Common myeloid progenitor, CD34-positive (primary cell): ENCODE results near the gene SF3A1.
"Not testable (repeated sequence)": the region's sequence is repeated elsewhere in the genome, so short reads cannot be mapped to it uniquely, and the experiment has no call there.

Experiments used
- CTCF ChIA-PET: fragments of 350-600 bp; sonication (Branson Sonifier 250); formaldehyde crosslinking; loops from one replicate; lab custom pipeline; 2021; ENCODE audit warnings: antibody characterized with exemption; lab: Charles Lee
- POLR2A ChIA-PET: fragments of 350-600 bp; sonication (Branson Sonifier 250); formaldehyde crosslinking; loops from one replicate; lab custom pipeline; 2021; ENCODE audit warnings: antibody characterized with exemption; lab: Charles Lee
- DNase-seq, 3 donors: peaks; one replicate each; pipeline versions ENCODE4 v3.0.0 to v3.0.0-alpha.2; 2013
- H3K27ac ChIP-seq, 2 experiments: 1 replicate in 1 of 2; 2 replicates in 1 of 2; pipeline ENCODE4 v1.7.0; 2013; ENCODE audit warnings: inconsistent platforms in 2 of 2, low read length in 2 of 2, mild to moderate bottlenecking in 2 of 2, low read depth in 1 of 2, moderate library complexity in 1 of 2; ENCODE audit not compliant: severe bottlenecking in 2 of 2, insufficient read depth in 1 of 2, poor library complexity in 1 of 2
- H3K27me3 ChIP-seq, 5 experiments: replicated peaks in 2 of 5; 1 replicate in 3 of 5; 2 replicates in 2 of 5; pipeline versions ENCODE4 v1.6.1 to v1.7.0; 2013; ENCODE audit warnings: low read length in 4 of 5, mild to moderate bottlenecking in 2 of 5, moderate library complexity in 2 of 5, inconsistent platforms in 1 of 5; ENCODE audit not compliant: insufficient read depth in 5 of 5, control insufficient read depth in 4 of 5
- H3K36me3 ChIP-seq, 4 experiments: 1 replicate in 2 of 4; 2 replicates in 2 of 4; pipeline versions ENCODE4 v1.6.1 to v1.7.0; 2013; ENCODE audit warnings: low read length in 3 of 4, control low read depth in 1 of 4, mild to moderate bottlenecking in 1 of 4; ENCODE audit not compliant: control insufficient read depth in 4 of 4, insufficient read depth in 4 of 4
- H3K4me1 ChIP-seq, 4 experiments: 1 replicate in 3 of 4; 2 replicates in 1 of 4; pipeline versions ENCODE4 v1.6.1 to v1.7.1; 2013; ENCODE audit warnings: low read length in 3 of 4, mild to moderate bottlenecking in 3 of 4, control low read depth in 1 of 4, inconsistent platforms in 1 of 4, moderate library complexity in 1 of 4; ENCODE audit not compliant: control insufficient read depth in 4 of 4, insufficient read depth in 4 of 4; ENCODE audit errors: control extremely low read depth in 1 of 4
- H3K4me3 ChIP-seq, 7 experiments: 1 replicate in 4 of 7; 2 replicates in 3 of 7; pipeline versions ENCODE4 v1.5.1 to v1.7.0; 2013; ENCODE audit warnings: mild to moderate bottlenecking in 7 of 7, low read length in 6 of 7, moderate library complexity in 6 of 7, inconsistent platforms in 2 of 7, low read depth in 2 of 7, control low read depth in 1 of 7; ENCODE audit not compliant: insufficient read depth in 4 of 7, control insufficient read depth in 1 of 7; ENCODE audit errors: extremely low read depth in 1 of 7
- H3K9me3 ChIP-seq, 5 experiments: 1 replicate in 4 of 5; 2 replicates in 1 of 5; pipeline versions ENCODE4 v1.6.1 to v1.7.1; 2013; ENCODE audit warnings: low read length in 4 of 5, mild to moderate bottlenecking in 2 of 5, inconsistent platforms in 1 of 5, low read depth in 1 of 5, moderate library complexity in 1 of 5; ENCODE audit not compliant: control insufficient read depth in 4 of 5, insufficient read depth in 2 of 5; ENCODE audit errors: control extremely low read depth in 1 of 5
- WGBS: methylation state at CpG from one replicate; pipeline ENCODE4 v1.1.5; 2013; ENCODE audit not compliant: insufficient coverage; 5-methylcytosine and 5-hydroxymethylcytosine counted together

The SF3A1 gene

DNA sequence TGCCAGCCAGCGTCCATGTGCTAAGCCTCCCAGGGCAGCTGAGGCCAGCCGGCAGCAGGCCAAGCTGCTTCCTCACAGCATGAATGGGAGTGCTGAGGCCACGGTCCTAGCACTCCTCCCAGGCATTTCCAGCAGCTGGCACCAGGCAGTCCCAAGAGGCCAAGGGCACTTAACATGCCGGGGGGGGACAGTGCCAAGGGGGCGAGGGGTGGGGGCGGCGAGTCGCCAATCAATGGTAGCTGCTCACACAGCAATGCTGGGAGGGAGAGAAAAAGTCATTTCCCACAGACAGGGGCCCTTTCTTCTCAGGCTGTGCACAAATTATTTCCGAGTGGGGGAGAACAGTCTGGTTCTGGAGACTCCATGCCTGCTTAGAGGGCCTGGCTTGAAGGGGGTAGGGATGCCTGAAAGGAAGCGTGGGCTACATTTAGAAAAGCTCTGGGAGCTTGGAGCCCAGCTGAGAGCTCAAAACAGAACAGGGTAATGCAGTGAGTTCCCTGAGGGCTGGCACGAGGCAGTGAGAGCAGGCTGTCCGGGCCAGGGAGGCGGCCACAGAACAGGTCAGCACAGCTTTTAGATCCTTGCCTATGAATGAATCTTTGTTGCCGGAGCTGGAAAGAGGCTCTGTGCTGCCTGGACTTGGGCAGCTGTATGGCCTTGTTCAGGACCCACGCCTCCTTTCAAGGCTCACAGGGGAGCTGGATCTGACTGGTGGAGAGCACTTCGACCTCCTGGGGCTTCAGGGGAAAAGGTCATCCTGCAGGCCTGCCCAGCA lies 15.6 kb downstream of the SF3A1 start:
- Histone ChIP-seq H3K9me3 (no peaks in the 10 kb centered on the region), H3K4me3 (no peak overlapping the region), H3K36me3 (peaks cover 19 to 99% (median 86%) of the 10 kb centered on the region in 4 experiments), H3K4me1 (no peaks in the 10 kb centered on the region), H3K27me3 (no peaks in the 10 kb centered on the region), H3K27ac (no peak overlapping the region)
- DNase-seq: no peak
- WGBS: 94% methylated on average over 8 of the region's 16 CpGs
- CTCF ChIA-PET: interaction anchor here (0.7 to 1.7 kb wide), 4 partner anchors 18 to 78 kb away, joined by 3 to 4 read pairs (median 3); no protein-coding TSS in a partner anchor
- POLR2A ChIA-PET: no interaction called here

- no peak for DNase-seq
These were observed 17.9 kb downstream of the SF3A1 start for GRCh38 chr22:30338802-30339201.

GRCh38 chr22:30338341-30338740 lies 18.4 kb downstream of the SF3A1 start:
- not testable (repeated sequence) for H3K27ac ChIP-seq

More at GRCh38 chr22:30338802-30339201, 17.9 kb downstream of the SF3A1 start:
- CTCF ChIA-PET: interaction anchor here (1.2 to 1.6 kb wide), 3 partner anchors 37 to 51 kb away, joined by 3 to 4 read pairs (median 3); no protein-coding TSS in a partner anchor
- POLR2A ChIA-PET: no interaction called here
- WGBS: over 99% methylated on average over 6 of the region's 7 CpGs
- Histone ChIP-seq H3K9me3 (no peaks in the 10 kb centered on the region), H3K36me3 (peaks cover 18 to 99% (median 89%) of the 10 kb centered on the region in 4 experiments), H3K27me3 (no peaks in the 10 kb centered on the region), H3K4me1 (no peaks in the 10 kb centered on the region), H3K27ac (no peak overlapping the region), H3K4me3 (no peak overlapping the region)

GRCh38 chr22:30337461-30337778 lies 19.3 kb downstream of the SF3A1 start:
- ChIA-PET CTCF (interaction anchor here (1.1 to 2.8 kb wide), 3 partner anchors 10 to 50 kb away, joined by 4 to 15 read pairs (median 4); partner anchors contain the start of gene TBC1D10A), POLR2A (interaction anchor here (0.5 to 0.9 kb wide), 2 partner anchors 10 to 13 kb away, joined by 3 read pairs; no protein-coding TSS in a partner anchor)
- Histone ChIP-seq H3K27me3 (no peaks in the 10 kb centered on the region), H3K4me1 (peaks cover 0 to 8% (median 1%) of the 10 kb centered on the region in 4 experiments), H3K9me3 (no peaks in the 10 kb centered on the region), H3K4me3 (no peak overlapping the region), H3K27ac (no peak overlapping the region), H3K36me3 (peaks cover 20 to 99% (median 84%) of the 10 kb centered on the region in 4 experiments)
- WGBS: 98% methylated on average over 8 of the region's 8 CpGs
- DNase-seq: no peak

More at GRCh38 chr22:30338341-30338740, 18.4 kb downstream of the SF3A1 start:
- not testable (repeated sequence) for H3K4me1 ChIP-seq, DNase-seq, H3K4me3 ChIP-seq, H3K9me3 ChIP-seq, H3K27me3 ChIP-seq
- WGBS: 98% methylated on average over 6 of the region's 9 CpGs
- ChIA-PET CTCF (interaction anchor here (1.1 to 1.6 kb wide), 3 partner anchors 11 to 51 kb away, joined by 3 to 4 read pairs (median 4); no protein-coding TSS in a partner anchor), POLR2A (interaction anchor here (0.7 kb wide), 1 partner anchor 18 kb away, joined by 3 read pairs; no protein-coding TSS in a partner anchor)
- H3K36me3 ChIP-seq: peaks cover 20 to 99% (median 88%) of the 10 kb centered on the region in 4 experiments

- DNase-seq: no peak
- WGBS: 100% methylated on average over 4 of the region's 4 CpGs
- Histone ChIP-seq H3K9me3 (no peaks in the 10 kb centered on the region), H3K4me3 (no peak overlapping the region), H3K4me1 (peaks cover 0 to 8% (median 1%) of the 10 kb centered on the region in 4 experiments), H3K27ac (no peak overlapping the region), H3K27me3 (no peaks in the 10 kb centered on the region), H3K36me3 (peaks cover 20 to 98% (median 81%) of the 10 kb centered on the region in 4 experiments)
- ChIA-PET CTCF (interaction anchor here (1.1 to 2.8 kb wide), 2 partner anchors 10 to 49 kb away, joined by 4 to 15 read pairs; partner anchors contain the start of gene TBC1D10A), POLR2A (interaction anchor here (0.5 to 0.9 kb wide), 2 partner anchors 9 to 13 kb away, joined by 3 read pairs; no protein-coding TSS in a partner anchor)
These were observed 19.8 kb downstream of the SF3A1 start for GRCh38 chr22:30336752-30337460.

DNA sequence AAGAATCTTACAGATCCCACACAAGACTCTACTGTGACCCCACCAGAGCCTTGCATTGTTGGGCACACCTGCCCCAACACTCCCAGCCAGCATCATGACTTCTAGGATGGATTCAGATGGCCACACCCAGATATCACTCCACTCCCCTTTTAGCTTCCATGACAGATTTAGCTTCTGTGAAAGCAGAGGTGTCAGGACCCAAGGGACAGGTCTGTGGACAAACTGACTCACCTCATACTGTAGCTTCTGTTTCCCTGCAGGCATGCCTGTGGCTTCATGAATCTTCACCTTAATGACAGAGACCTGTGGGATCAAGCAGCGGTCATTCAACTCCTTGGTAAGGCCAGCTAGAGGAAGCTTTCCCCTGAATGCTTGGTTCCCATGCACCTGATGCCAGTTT lies 21.5 kb downstream of the SF3A1 start:
- Histone ChIP-seq H3K4me1 (peaks cover 0 to 8% (median 1%) of the 10 kb centered on the region in 4 experiments), H3K27me3 (no peaks in the 10 kb centered on the region), H3K9me3 (no peaks in the 10 kb centered on the region), H3K4me3 (no peak overlapping the region), H3K36me3 (peaks cover 20 to 91% (median 70%) of the 10 kb centered on the region in 4 experiments), H3K27ac (no peak overlapping the region)
- DNase-seq: no peak
- CTCF ChIA-PET: interaction anchor here (0.8 to 2.8 kb wide), 4 partner anchors 8 to 56 kb away, joined by 3 to 15 read pairs (median 7); partner anchors contain the start of gene TBC1D10A
- WGBS: 93% methylated on average over 1 of the region's 1 CpG
- POLR2A ChIA-PET: interaction anchor here (0.6 kb wide), 1 partner anchor 33 kb away, joined by 5 read pairs; no protein-coding TSS in a partner anchor
